Stimulated activated CD4-positive, alpha-beta T cell treated with anti-CD3 and anti-CD28 coated beads, Interleukin-4, amount 100 ng/mL, for 48 hours (primary cell): ENCODE measurements around the gene NHLRC2.
"Not testable (repeated sequence)": the region's sequence is repeated elsewhere in the genome, so short reads cannot be mapped to it uniquely, and the experiment has no call there.

Source experiments
- DNase-seq, 2 donors: peaks; one replicate each; pipeline ENCODE4 v3.0.0-alpha.2; 2020; ENCODE audit warnings: low read depth in 2 of 2

Gene NHLRC2

GRCh38 chr10:113854013-113854760 lies at the start of gene NHLRC2, which contains the start of gene DCLRE1A:
NHLRC2 (plus strand) TSS chr10:113854661; CDS start chr10:113854873, 212 bp downstream.
DCLRE1A (minus strand) TSS chr10:113854082; CDS start chr10:113853182, 900 bp downstream.
- peak; percentile 59 to 65 for DNase-seq

- DNase-seq = no peak
Measured at GRCh38 chr10:113806503-113806902, 48.0 kb upstream of the NHLRC2 start.

- no peak for DNase-seq
Measured at GRCh38 chr10:113808168-113808567, 46.3 kb upstream of the NHLRC2 start.

GRCh38 chr10:113814700-113815099 lies 39.8 kb upstream of the NHLRC2 start:
- DNase-seq = not testable (repeated sequence)

GRCh38 chr10:113819989-113820388 lies 34.5 kb upstream of the NHLRC2 start:
- no peak for DNase-seq

GRCh38 chr10:113820507-113820906 lies 34.0 kb upstream of the NHLRC2 start:
- no peak for DNase-seq

GRCh38 chr10:113821306-113821705 lies 33.2 kb upstream of the NHLRC2 start:
- DNase-seq = not testable (repeated sequence)

- DNase-seq = no peak
Measured at GRCh38 chr10:113822174-113822573, 32.3 kb upstream of the NHLRC2 start.

- no peak for DNase-seq
Measured at GRCh38 chr10:113823389-113823788, 31.1 kb upstream of the NHLRC2 start.

GRCh38 chr10:113825791-113826190 lies 28.7 kb upstream of the NHLRC2 start:
- no peak for DNase-seq

GRCh38 chr10:113828567-113828966 lies 25.9 kb upstream of the NHLRC2 start:
- not testable (repeated sequence) for DNase-seq

GRCh38 chr10:113842171-113842570 lies 12.3 kb upstream of the NHLRC2 start:
- DNase-seq = no peak

GRCh38 chr10:113843972-113844485 lies 10.4 kb upstream of the NHLRC2 start:
- DNase-seq = no peak

- DNase-seq = no peak
Measured at GRCh38 chr10:113846036-113846435, 8.4 kb upstream of the NHLRC2 start.

GRCh38 chr10:113849140-113849803 lies 5.2 kb upstream of the NHLRC2 start:
- DNase-seq = no peak

- no peak for DNase-seq
Measured at GRCh38 chr10:113849946-113850345, 4.5 kb upstream of the NHLRC2 start.

- no peak for DNase-seq
Measured at GRCh38 chr10:113853578-113854012, 866 bp upstream of the NHLRC2 start.

- DNase-seq = peak in 1 of 2 donors; percentile 15
Measured at GRCh38 chr10:113854761-113855588, 514 bp downstream of the NHLRC2 start.

GRCh38 chr10:113856563-113856962 lies 2.1 kb downstream of the NHLRC2 start:
- DNase-seq = no peak

GRCh38 chr10:113857210-113857609 lies 2.7 kb downstream of the NHLRC2 start:
- no peak for DNase-seq

- DNase-seq = no peak
Measured at GRCh38 chr10:113858541-113858940, 4.1 kb downstream of the NHLRC2 start.

GRCh38 chr10:113859261-113859660 lies 4.8 kb downstream of the NHLRC2 start:
- DNase-seq = no peak
